H9 (cell line): ENCODE data around the gene CCDC68. TPM values are rescaled to one million over a fixed set of nuclear protein-coding genes. Genes with fewer than 3 reads are reported as not detected.

Experiments used
- DNase-seq: peaks from one replicate; pipeline ENCODE4 v3.0.0-alpha.2; 2017
- H2AFZ ChIP-seq: one replicate; pipeline ENCODE4 v1.6.1; 2013; ENCODE audit warnings: mild to moderate bottlenecking, low read length, control low read depth, moderate library complexity
- H2AK5ac ChIP-seq: 2 replicates; pipeline ENCODE4 v1.6.1; 2013; ENCODE audit warnings: low read length, control low read depth, mixed read lengths; ENCODE audit not compliant: insufficient read length
- H2BK120ac ChIP-seq: one replicate; pipeline ENCODE4 v1.6.1; 2013; ENCODE audit warnings: low read depth, mild to moderate bottlenecking, low read length, control low read depth, inconsistent platforms; ENCODE audit not compliant: poor library complexity, severe bottlenecking
- H2BK12ac ChIP-seq: 2 replicates; pipeline ENCODE4 v1.6.1; 2013; ENCODE audit warnings: low read length, control low read depth, mixed read lengths, low read depth; ENCODE audit not compliant: insufficient read length
- H2BK15ac ChIP-seq: 2 replicates; pipeline ENCODE4 v1.6.1; 2013; ENCODE audit warnings: low read depth, low read length, control low read depth
- H2BK20ac ChIP-seq: one replicate; pipeline ENCODE4 v1.6.1; 2013; ENCODE audit warnings: low read depth, mild to moderate bottlenecking, low read length, control low read depth, inconsistent platforms; ENCODE audit not compliant: poor library complexity, severe bottlenecking
- H2BK5ac ChIP-seq: 2 replicates; pipeline ENCODE4 v1.6.1; 2013; ENCODE audit warnings: low read length, control low read depth, mixed read lengths; ENCODE audit not compliant: insufficient read length
- H3K14ac ChIP-seq: 2 replicates; pipeline ENCODE4 v1.6.1; 2013; ENCODE audit warnings: low read length, control low read depth; ENCODE audit not compliant: insufficient read depth
- H3K18ac ChIP-seq: 2 replicates; pipeline ENCODE4 v1.6.1; 2013; ENCODE audit warnings: low read depth, mild to moderate bottlenecking, mixed read lengths, low read length, control low read depth; ENCODE audit not compliant: insufficient read length
- H3K23ac ChIP-seq: 2 replicates; pipeline ENCODE4 v1.6.1; 2013; ENCODE audit warnings: low read length, control low read depth, mixed read lengths, low read depth; ENCODE audit not compliant: insufficient read length
- H3K23me2 ChIP-seq: 2 replicates; pipeline ENCODE4 v1.6.1; 2013; ENCODE audit warnings: low read depth, mild to moderate bottlenecking, mixed read lengths, low read length, control low read depth; ENCODE audit not compliant: insufficient read length, poor library complexity, severe bottlenecking
- H3K27ac ChIP-seq: 2 replicates; pipeline ENCODE4 v1.5.1; 2013; ENCODE audit warnings: low read length, control low read depth, mixed read lengths, low read depth; ENCODE audit not compliant: insufficient read length
- H3K27me3 ChIP-seq: 2 replicates; pipeline ENCODE4 v1.6.1; 2013; ENCODE audit warnings: low read length, control low read depth, inconsistent platforms; ENCODE audit not compliant: insufficient read depth
- H3K4ac ChIP-seq: 2 replicates; pipeline ENCODE4 v1.6.1; 2013; ENCODE audit warnings: low read depth, mild to moderate bottlenecking, control low read depth, inconsistent platforms, low read length, moderate library complexity
- H3K4me1 ChIP-seq: 2 replicates; pipeline ENCODE4 v1.6.1; 2013; ENCODE audit warnings: low read length, control low read depth, inconsistent platforms; ENCODE audit not compliant: insufficient read depth
- H3K4me2 ChIP-seq: 2 replicates; pipeline ENCODE4 v1.6.1; 2013; ENCODE audit warnings: low read length, control low read depth, mixed read lengths; ENCODE audit not compliant: insufficient read length, insufficient read depth
- H3K56ac ChIP-seq: 2 replicates; pipeline ENCODE4 v1.6.1; 2013; ENCODE audit warnings: low read depth, mild to moderate bottlenecking, mixed read lengths, low read length, control low read depth; ENCODE audit not compliant: insufficient read length
- H3K79me1 ChIP-seq: 2 replicates; pipeline ENCODE4 v1.6.1; 2013; ENCODE audit warnings: low read depth, mild to moderate bottlenecking, moderate library complexity, low read length, control low read depth, inconsistent platforms; ENCODE audit not compliant: insufficient read depth, poor library complexity, severe bottlenecking
- H3K79me2 ChIP-seq: 2 replicates; pipeline ENCODE4 v1.6.1; 2013; ENCODE audit warnings: low read length, control low read depth, inconsistent platforms; ENCODE audit not compliant: insufficient read depth
- H3K9ac ChIP-seq: 2 replicates; pipeline ENCODE4 v1.6.1; 2013; ENCODE audit warnings: low read length, control low read depth, mixed read lengths; ENCODE audit not compliant: insufficient read length; ENCODE audit errors: extremely low read depth
- H3K9me3 ChIP-seq: one replicate; pipeline ENCODE4 v1.6.1; 2013; ENCODE audit warnings: low read depth, low read length, inconsistent platforms; ENCODE audit not compliant: control insufficient read depth
- H3T11ph ChIP-seq: one replicate; pipeline ENCODE4 v1.6.1; 2013; ENCODE audit warnings: mild to moderate bottlenecking, low read length, control low read depth, inconsistent platforms
- H4K20me1 ChIP-seq: one replicate; pipeline ENCODE4 v1.6.1; 2013; ENCODE audit not compliant: control insufficient read depth, insufficient read length, insufficient read depth
- H4K5ac ChIP-seq: 2 replicates; pipeline ENCODE4 v1.6.1; 2013; ENCODE audit warnings: low read depth, mild to moderate bottlenecking, mixed read lengths, low read length, control low read depth; ENCODE audit not compliant: insufficient read length
- H4K8ac ChIP-seq: replicated peaks from 2 replicates; pipeline ENCODE4 v1.6.1; 2013; ENCODE audit warnings: low read length, control low read depth, mixed read lengths, low read depth; ENCODE audit not compliant: insufficient read length
- H4K91ac ChIP-seq: 2 replicates; pipeline ENCODE4 v1.6.1; 2013; ENCODE audit warnings: low read depth, mild to moderate bottlenecking, moderate library complexity, mixed read lengths, low read length, control low read depth; ENCODE audit not compliant: insufficient read length
- H3K27ac Mint-ChIP-seq, 3 experiments: 2 replicates in 2 of 3; 3 replicates in 1 of 3; pipeline ENCODE4 v1.8.0; 2020 to 2021; ENCODE audit warnings: mixed read lengths in 3 of 3, mild to moderate bottlenecking in 1 of 3, moderate library complexity in 1 of 3
- H3K27me3 Mint-ChIP-seq: 2 replicates; pipeline ENCODE4 v1.8.0; 2021; ENCODE audit warnings: low read depth, mild to moderate bottlenecking, moderate library complexity, mixed read lengths
- H3K36me3 Mint-ChIP-seq, 3 experiments: 2 replicates in 2 of 3; 3 replicates in 1 of 3; pipeline ENCODE4 v1.8.0; 2020 to 2021; ENCODE audit warnings: low read depth in 3 of 3, mixed read lengths in 3 of 3; ENCODE audit not compliant: insufficient read depth in 1 of 3
- H3K4me1 Mint-ChIP-seq, 2 experiments: 2 replicates each; pipeline ENCODE4 v1.8.0; 2020; ENCODE audit warnings: mixed read lengths in 2 of 2
- H3K4me3 Mint-ChIP-seq, 2 experiments: 2 replicates in 1 of 2; 3 replicates in 1 of 2; pipeline ENCODE4 v1.8.0; 2020 to 2021; ENCODE audit warnings: mild to moderate bottlenecking in 2 of 2, mixed read lengths in 2 of 2, moderate library complexity in 1 of 2
- H3K9me3 Mint-ChIP-seq, 2 experiments: 2 replicates in 1 of 2; 3 replicates in 1 of 2; pipeline ENCODE4 v1.8.0; 2020; ENCODE audit warnings: mild to moderate bottlenecking in 2 of 2, mixed read lengths in 2 of 2, moderate library complexity in 1 of 2
- CTCF ChIP-seq: fragments of 200-600 bp; sonication (generic); conservative IDR thresholded peaks from 3 replicates; pipeline ENCODE4 v1.8.0; 2021; ENCODE audit warnings: antibody characterized with exemption, mild to moderate bottlenecking
- WGBS: extraction: QIAGEN DNeasy Blood & Tissue Kit; methylation state at CpG from one replicate; pipeline ENCODE4 v1.1.7; 2013; ENCODE audit warnings: missing lambda C conversion rate, low lambda C conversion rate, mixed read lengths; ENCODE audit not compliant: insufficient read length; ENCODE audit errors: extremely low coverage; 5-methylcytosine and 5-hydroxymethylcytosine counted together
- total RNA-seq: library from RNA; stranded (reverse); gene quantifications from 2 replicates; pipeline ENCODE4 v1.2.1, GENCODE V29; 2021

CCDC68 gene
- total RNA-seq, 1 experiment from 2014 or later = not detected

- no peaks in the 10 kb centered on the region for H3K4me1 ChIP-seq
Measured at GRCh38 chr18:54900290-54900689, 59.0 kb downstream of the CCDC68 start.

More at GRCh38 chr18:54900290-54900689, 59.0 kb downstream of the CCDC68 start:
- Mint-ChIP-seq H3K4me3 (no peak overlapping the region), H3K36me3 (no peaks in the 10 kb centered on the region), H3K4me1 (0 out of 4 replicates have a peak, but pooled peaks cover 4 to 7% of the 10 kb centered on the region in 2 experiments), H3K27ac (no peak overlapping the region), H3K27me3 (no peaks in the 10 kb centered on the region), H3K9me3 (no peaks in the 10 kb centered on the region)
- Histone ChIP-seq H3K4me2 (no peak overlapping the region), H2BK120ac (no peak overlapping the region), H3K27ac (no peak overlapping the region), H3T11ph (no peak overlapping the region), H2AFZ (no peak overlapping the region), H2BK15ac (no peak overlapping the region), H3K9me3 (no peaks in the 10 kb centered on the region), H2AK5ac (no peak overlapping the region), H2BK5ac (no peak overlapping the region), H3K27me3 (no peaks in the 10 kb centered on the region), H3K18ac (no peak overlapping the region), H3K56ac (no peak overlapping the region), H2BK12ac (no peak overlapping the region), H3K14ac (no peak overlapping the region), H3K79me1 (no peaks in the 10 kb centered on the region), H3K23me2 (no peaks in the 10 kb centered on the region), H3K4ac (no peak overlapping the region), H4K91ac (no peak overlapping the region), H3K23ac (no peak overlapping the region), H2BK20ac (no peak overlapping the region), H4K5ac (no peak overlapping the region), H4K8ac (no peak overlapping the region), H3K79me2 (no peaks in the 10 kb centered on the region), H3K9ac (no peak overlapping the region), H4K20me1 (no peaks in the 10 kb centered on the region)
- 100% methylated on average over 1 of the region's 2 CpGs for WGBS
- DNase-seq = no peak
- TF ChIP-seq CTCF = no peak
